SKM-1 treated with dmso at 0.1 percent for 144 hours (cell line): ENCODE measurements around the gene UNC5C.

Source experiments
- DNase-seq: peaks from one replicate; lab custom pipeline; 2025; ENCODE audit not compliant: unreplicated experiment; lab: John Stamatoyannopoulos, UW

Gene UNC5C

GRCh38 chr4:95522682-95523530 lies 25.9 kb downstream of the UNC5C start:
- DNase-seq = no peak

- DNase-seq = no peak
These were observed 31.0 kb downstream of the UNC5C start for GRCh38 chr4:95517576-95518345.

GRCh38 chr4:95516528-95517017 lies 32.2 kb downstream of the UNC5C start:
- no peak for DNase-seq

GRCh38 chr4:95515589-95515988 lies 33.2 kb downstream of the UNC5C start:
- no peak for DNase-seq

GRCh38 chr4:95513022-95513421 lies 35.8 kb downstream of the UNC5C start:
- no peak for DNase-seq

GRCh38 chr4:95511477-95511876 lies 37.3 kb downstream of the UNC5C start:
- DNase-seq = no peak

- DNase-seq = no peak
These were observed 37.9 kb downstream of the UNC5C start for GRCh38 chr4:95510877-95511276.

GRCh38 chr4:95510145-95510544 lies 38.6 kb downstream of the UNC5C start:
- no peak for DNase-seq

- DNase-seq = no peak
These were observed 40.4 kb downstream of the UNC5C start for GRCh38 chr4:95508421-95508820.

GRCh38 chr4:95507561-95507960 lies 41.2 kb downstream of the UNC5C start:
- no peak for DNase-seq

- DNase-seq = no peak
These were observed 41.6 kb downstream of the UNC5C start for GRCh38 chr4:95507147-95507546.

- no peak for DNase-seq
These were observed 42.5 kb downstream of the UNC5C start for GRCh38 chr4:95506264-95506663.

- DNase-seq = no peak
These were observed 43.0 kb downstream of the UNC5C start for GRCh38 chr4:95505799-95506198.

GRCh38 chr4:95505151-95505550 lies 43.6 kb downstream of the UNC5C start:
- no peak for DNase-seq

- no peak for DNase-seq
These were observed 44.3 kb downstream of the UNC5C start for GRCh38 chr4:95504501-95504900.

GRCh38 chr4:95500361-95500760 lies 48.4 kb downstream of the UNC5C start:
- no peak for DNase-seq

- DNase-seq = no peak
These were observed 49.5 kb downstream of the UNC5C start for GRCh38 chr4:95499291-95499696.

GRCh38 chr4:95494186-95494585 lies 54.6 kb downstream of the UNC5C start:
- DNase-seq = no peak

GRCh38 chr4:95478679-95479078 lies 70.1 kb downstream of the UNC5C start:
- DNase-seq = no peak

GRCh38 chr4:95476121-95476520 lies 72.7 kb downstream of the UNC5C start:
- no peak for DNase-seq

GRCh38 chr4:95472534-95472933 lies 76.2 kb downstream of the UNC5C start:
- DNase-seq = no peak

GRCh38 chr4:95470622-95471021 lies 78.2 kb downstream of the UNC5C start:
- no peak for DNase-seq
